CD4-positive, alpha-beta T cell (primary cell): Measurements from ENCODE around the gene SPATS2L. TPM values are rescaled to one million over a fixed set of nuclear protein-coding genes. Genes with fewer than 3 reads are reported as not detected.

Experiments
- ATAC-seq: fragments of 200-7000 bp; cut with Tn5 transposase; one replicate; pipeline ENCODE4 v1.10.0; 2022; ENCODE audit warnings: mild to moderate bottlenecking; ENCODE audit not compliant: poor library complexity
- CTCF ChIA-PET: fragments of 350-600 bp; sonication (Branson Sonifier 250); formaldehyde crosslinking; loops from one replicate; lab custom pipeline; 2021; ENCODE audit warnings: antibody characterized with exemption, inconsistent platforms; lab: Charles Lee
- POLR2A ChIA-PET: fragments of 350-600 bp; sonication (Branson Sonifier 250); formaldehyde crosslinking; loops from one replicate; lab custom pipeline; 2021; ENCODE audit warnings: antibody characterized with exemption, inconsistent platforms; lab: Charles Lee
- DNase-seq, 14 experiments: peaks; one replicate each; pipeline ENCODE4 v3.0.0-alpha.2; 2013 to 2020; ENCODE audit warnings: mixed read lengths in 2 of 14
- H3K27ac ChIP-seq, 2 donors: one replicate each; pipeline versions ENCODE4 v1.5.1 to v1.7.0; 2013; ENCODE audit warnings: low read length in 2 of 2, low read depth in 1 of 2, mild to moderate bottlenecking in 1 of 2
- H3K27me3 ChIP-seq, 2 experiments: 1 replicate in 1 of 2; 2 replicates in 1 of 2; pipeline versions ENCODE4 v1.6.1 to v1.7.0; 2013; ENCODE audit warnings: low read length in 2 of 2, control low read depth in 1 of 2, mild to moderate bottlenecking in 1 of 2, moderate library complexity in 1 of 2; ENCODE audit not compliant: insufficient read depth in 2 of 2, control insufficient read depth in 1 of 2
- H3K36me3 ChIP-seq: one replicate; pipeline ENCODE4 v1.6.1; 2013; ENCODE audit warnings: low read length, control low read depth; ENCODE audit not compliant: insufficient read depth
- H3K4me1 ChIP-seq: one replicate; pipeline ENCODE4 v1.6.1; 2013; ENCODE audit warnings: low read length, control low read depth; ENCODE audit not compliant: insufficient read depth
- H3K4me3 ChIP-seq: one replicate; pipeline ENCODE4 v1.5.1; 2013; ENCODE audit warnings: mild to moderate bottlenecking, low read length, moderate library complexity
- H3K9me3 ChIP-seq, 2 experiments: 1 replicate in 1 of 2; 2 replicates in 1 of 2; pipeline versions ENCODE4 v1.6.1 to v1.7.0; 2013; ENCODE audit warnings: low read length in 2 of 2, mild to moderate bottlenecking in 2 of 2, control low read depth in 1 of 2, moderate library complexity in 1 of 2; ENCODE audit not compliant: control insufficient read depth in 1 of 2, insufficient read depth in 1 of 2
- H3K27ac Mint-ChIP-seq: one replicate; pipeline ENCODE4 v1.8.0; 2020; ENCODE audit warnings: mixed read lengths
- H3K27me3 Mint-ChIP-seq: one replicate; pipeline ENCODE4 v1.8.0; 2021; ENCODE audit warnings: mixed read lengths
- H3K36me3 Mint-ChIP-seq: one replicate; pipeline ENCODE4 v1.8.0; 2021; ENCODE audit warnings: low read depth, mixed read lengths
- H3K4me1 Mint-ChIP-seq: one replicate; pipeline ENCODE4 v1.8.0; 2021; ENCODE audit warnings: low read depth, mixed read lengths
- H3K4me3 Mint-ChIP-seq: one replicate; pipeline ENCODE4 v1.8.0; 2020; ENCODE audit warnings: mild to moderate bottlenecking, mixed read lengths
- H3K9me3 Mint-ChIP-seq: one replicate; pipeline ENCODE4 v1.8.0; 2020; ENCODE audit warnings: mixed read lengths
- CTCF ChIP-seq: fragments of 200-600 bp; IDR thresholded peaks from one replicate; pipeline ENCODE4 v1.8.0; 2022; ENCODE audit warnings: antibody characterized with exemption, mild to moderate bottlenecking
- intact Hi-C, 2 experiments: fragments of 100-400 bp; cut with DNase I in 1 of 2; cut with micrococcal nuclease in 1 of 2; formaldehyde crosslinking; loops; one replicate each; pipeline versions ENCODE4 v1.15.1 to v1.9.0; 2023 to 2025; cut with DNase I, micrococcal nuclease
- total RNA-seq, 174 experiments: library from RNA in 2 of 174; stranded (reverse) in 2 of 174; gene quantifications; one replicate each; pipeline ENCODE4 v1.2.3 and lab custom pipeline; 2021 to 2026

Gene SPATS2L
- total RNA-seq, 2 experiments from 2014 or later, result 4.0 to 4.4 TPM

GRCh38 chr2:200300638-200301314 is 5.7 kb upstream of the SPATS2L start:
- no peaks in the 10 kb centered on the region for H3K27me3 Mint-ChIP-seq
- ATAC-seq (no peak), DNase-seq (no peak)
- intact Hi-C loops, result no loop called here
- H3K27ac Mint-ChIP-seq, result no peak overlapping the region
- H3K9me3 Mint-ChIP-seq, result no peaks in the 10 kb centered on the region
- peaks cover under 1% of the 10 kb centered on the region for H3K4me1 Mint-ChIP-seq
- no peak overlapping the region for H3K4me3 Mint-ChIP-seq
- Histone ChIP-seq H3K27ac (no peak overlapping the region), H3K36me3 (no peaks in the 10 kb centered on the region), H3K4me3 (no peak overlapping the region), H3K27me3 (no peaks in the 10 kb centered on the region), H3K4me1 (no peaks in the 10 kb centered on the region), H3K9me3 (no peaks in the 10 kb centered on the region)
- TF ChIP-seq CTCF, result no peak
- CTCF ChIA-PET, result no interaction called here
- H3K36me3 Mint-ChIP-seq, result no peaks in the 10 kb centered on the region
- POLR2A ChIA-PET, result no interaction called here

GRCh38 chr2:200301953-200302858 is 4.3 kb upstream of the SPATS2L start:
- intact Hi-C loops, result no loop called here
- ATAC-seq (no peak), DNase-seq (no peak)
- CTCF ChIA-PET, result no interaction called here
- no peak overlapping the region for H3K27ac Mint-ChIP-seq
- Histone ChIP-seq H3K4me3 (no peak overlapping the region), H3K27ac (no peak overlapping the region), H3K27me3 (no peaks in the 10 kb centered on the region), H3K36me3 (no peaks in the 10 kb centered on the region), H3K4me1 (no peaks in the 10 kb centered on the region), H3K9me3 (no peaks in the 10 kb centered on the region)
- no peak overlapping the region for H3K4me3 Mint-ChIP-seq
- no peaks in the 10 kb centered on the region for H3K9me3 Mint-ChIP-seq
- peaks cover 5% of the 10 kb centered on the region for H3K36me3 Mint-ChIP-seq
- peaks cover 6% of the 10 kb centered on the region for H3K27me3 Mint-ChIP-seq
- no peak for TF ChIP-seq CTCF
- H3K4me1 Mint-ChIP-seq, result peaks cover 7% of the 10 kb centered on the region
- POLR2A ChIA-PET, result no interaction called here

GRCh38 chr2:200302940-200303727 is 3.4 kb upstream of the SPATS2L start:
- ChIA-PET CTCF (no interaction called here), POLR2A (no interaction called here)
- H3K36me3 Mint-ChIP-seq, result peaks cover 5% of the 10 kb centered on the region
- H3K4me1 Mint-ChIP-seq, result peaks cover 13% of the 10 kb centered on the region
- no peaks in the 10 kb centered on the region for H3K27me3 ChIP-seq
- no peak overlapping the region for H3K27ac ChIP-seq
- H3K4me3 ChIP-seq, result no peak overlapping the region
- H3K27ac Mint-ChIP-seq, result no peak overlapping the region
- no peak for TF ChIP-seq CTCF
- no peaks in the 10 kb centered on the region for H3K36me3 ChIP-seq
- no peak overlapping the region for H3K4me3 Mint-ChIP-seq
- peak in 1 of 14 experiments; percentile 8 for DNase-seq
- ATAC-seq, result no peak
- H3K4me1 ChIP-seq, result no peaks in the 10 kb centered on the region
- no peaks in the 10 kb centered on the region for H3K9me3 Mint-ChIP-seq
- intact Hi-C loops, result no loop called here
- H3K9me3 ChIP-seq, result no peaks in the 10 kb centered on the region
- H3K27me3 Mint-ChIP-seq, result peaks cover 6% of the 10 kb centered on the region
